Heart left ventricle (tissue), 13 donors: ENCODE results near the gene TRIM58.

Source experiments
- POLR2A ChIP-seq, 2 donors: fragments of 450-650 bp; IDR thresholded peaks; one replicate each; pipeline ENCODE4 v1.6.1; 2017; ENCODE audit warnings: antibody characterized with exemption in 2 of 2, mild to moderate bottlenecking in 2 of 2, moderate library complexity in 2 of 2
- TF ChIP-seq, protein P1 (sequence below), 12 donors: fragments of 200-600 bp; sonication (generic) in 4 of 12; IDR thresholded peaks; one replicate each; pipeline versions ENCODE4 v1.5.0 to v1.8.0; 2018 to 2022; ENCODE audit warnings: antibody characterized with exemption in 12 of 12, mild to moderate bottlenecking in 5 of 12
- donor health status: ischemic (EF 13 %, LVEDD 7.1; RV severe dilation, severe dysfunction).
- donor health status: DM: no; HTN: yes; CAD: no.
- donor health status: DM: no; HTN: no; CAD: no.
- donor health status: ischemic (EF 25% LVEDD 6.9; RV normal size, moderate dysfunction).
- donor health status: ischemic (EF 25% LVEDD 5.7; RV mildly dilated, moderate dysfunction).
- donor health status: ischemic (EF 35%, LVEDD 5.7; RV mildly dilated, moderate dysfunction).
- donor health status: nonischemic (EF 11% LVEDD 7.7; RV severe dilation, severe dysfunction).
- donor health status: DM: yes; HTN: yes; CAD: no.
- donor health status: PGD.
- donor health status: ischemic (EF 29% LVEDD 5.4; RV normal size, mild dysfunction).
- donor health status: nonischemic (EF 23%, LVEDD 6.1; RV moderate dilation, normal function).

GRCh38 chr1:247857069-247857984, at the start of gene TRIM58:
- TF ChIP-seq, protein P1, sequence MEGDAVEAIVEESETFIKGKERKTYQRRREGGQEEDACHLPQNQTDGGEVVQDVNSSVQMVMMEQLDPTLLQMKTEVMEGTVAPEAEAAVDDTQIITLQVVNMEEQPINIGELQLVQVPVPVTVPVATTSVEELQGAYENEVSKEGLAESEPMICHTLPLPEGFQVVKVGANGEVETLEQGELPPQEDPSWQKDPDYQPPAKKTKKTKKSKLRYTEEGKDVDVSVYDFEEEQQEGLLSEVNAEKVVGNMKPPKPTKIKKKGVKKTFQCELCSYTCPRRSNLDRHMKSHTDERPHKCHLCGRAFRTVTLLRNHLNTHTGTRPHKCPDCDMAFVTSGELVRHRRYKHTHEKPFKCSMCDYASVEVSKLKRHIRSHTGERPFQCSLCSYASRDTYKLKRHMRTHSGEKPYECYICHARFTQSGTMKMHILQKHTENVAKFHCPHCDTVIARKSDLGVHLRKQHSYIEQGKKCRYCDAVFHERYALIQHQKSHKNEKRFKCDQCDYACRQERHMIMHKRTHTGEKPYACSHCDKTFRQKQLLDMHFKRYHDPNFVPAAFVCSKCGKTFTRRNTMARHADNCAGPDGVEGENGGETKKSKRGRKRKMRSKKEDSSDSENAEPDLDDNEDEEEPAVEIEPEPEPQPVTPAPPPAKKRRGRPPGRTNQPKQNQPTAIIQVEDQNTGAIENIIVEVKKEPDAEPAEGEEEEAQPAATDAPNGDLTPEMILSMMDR (IDR thresholded peaks at IDR 0.05): no peak
- TF ChIP-seq POLR2A (IDR thresholded peaks at IDR 0.05): peak in 1 of 2 donors; percentile 44
